Stimulated activated CD4-positive, alpha-beta T cell treated with anti-CD3 and anti-CD28 coated beads, Interleukin-4, amount 100 ng/mL, for 1 hour (primary cell): ENCODE data around the gene PCDHA8.
"Not testable (repeated sequence)": the region's sequence is repeated elsewhere in the genome, so short reads cannot be mapped to it uniquely, and the experiment has no call there.

Source experiments
- DNase-seq: peaks from one replicate; pipeline ENCODE4 v3.0.0-alpha.2; 2020

Gene PCDHA8

DNA sequence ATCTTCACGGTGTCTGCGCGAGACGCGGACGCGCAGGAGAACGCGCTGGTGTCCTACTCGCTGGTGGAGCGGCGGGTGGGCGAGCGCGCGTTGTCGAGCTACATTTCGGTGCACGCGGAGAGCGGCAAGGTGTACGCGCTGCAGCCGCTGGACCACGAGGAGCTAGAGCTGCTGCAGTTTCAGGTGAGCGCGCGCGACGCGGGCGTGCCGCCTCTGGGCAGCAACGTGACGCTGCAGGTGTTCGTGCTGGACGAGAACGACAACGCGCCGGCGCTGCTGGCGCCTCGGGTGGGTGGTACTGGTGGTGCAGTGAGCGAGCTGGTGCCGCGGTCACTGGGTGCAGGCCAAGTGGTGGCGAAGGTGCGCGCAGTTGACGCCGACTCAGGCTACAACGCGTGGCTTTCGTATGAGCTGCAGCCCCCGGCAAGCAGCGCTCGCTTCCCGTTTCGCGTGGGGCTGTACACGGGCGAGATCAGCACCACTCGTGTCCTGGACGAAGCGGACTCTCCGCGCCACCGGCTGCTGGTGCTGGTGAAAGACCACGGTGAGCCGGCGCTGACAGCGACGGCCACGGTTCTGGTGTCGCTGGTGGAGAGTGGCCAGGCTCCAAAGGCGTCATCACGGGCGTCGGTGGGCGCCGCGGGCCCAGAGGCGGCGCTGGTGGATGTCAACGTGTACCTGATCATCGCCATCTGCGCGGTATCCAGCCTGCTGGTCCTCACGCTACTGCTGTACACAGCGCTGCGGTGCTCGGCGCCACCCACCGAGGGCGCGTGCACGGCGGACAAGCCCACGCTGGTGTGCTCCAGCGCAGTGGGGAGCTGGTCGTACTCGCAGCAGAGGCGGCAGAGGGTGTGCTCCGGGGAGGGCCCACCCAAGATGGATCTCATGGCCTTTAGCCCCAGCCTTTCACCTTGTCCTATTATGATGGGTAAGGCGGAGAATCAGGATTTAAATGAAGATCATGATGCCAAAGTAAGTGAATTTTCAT, 11.2 kb upstream of the PCDHA8 start:
- not testable (repeated sequence) for DNase-seq

DNA sequence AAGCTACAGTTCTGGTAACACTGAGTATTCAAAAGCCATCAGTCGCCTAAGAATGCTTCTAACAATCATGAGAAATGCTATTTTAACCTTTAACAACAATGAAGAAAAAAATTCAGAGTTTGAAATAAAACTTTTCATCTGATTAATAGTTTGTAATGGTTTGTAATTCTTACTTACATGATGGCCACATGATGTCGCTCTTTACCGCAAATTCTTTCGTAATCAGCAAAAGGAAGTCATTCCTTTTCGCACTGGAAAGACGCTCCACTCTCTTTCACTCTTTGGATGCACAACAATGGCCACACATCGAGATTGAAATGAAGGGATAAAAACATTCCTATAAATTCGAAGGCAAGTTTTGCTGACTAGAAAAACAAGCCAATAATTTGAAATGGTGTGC, 7.0 kb upstream of the PCDHA8 start, which contains the start of gene PCDHA7:
PCDHA7 (plus strand) TSS at position 277 of the 400 bp plus-strand sequence; CDS start at position 392, 115 bp downstream.
- DNase-seq = no peak

DNA sequence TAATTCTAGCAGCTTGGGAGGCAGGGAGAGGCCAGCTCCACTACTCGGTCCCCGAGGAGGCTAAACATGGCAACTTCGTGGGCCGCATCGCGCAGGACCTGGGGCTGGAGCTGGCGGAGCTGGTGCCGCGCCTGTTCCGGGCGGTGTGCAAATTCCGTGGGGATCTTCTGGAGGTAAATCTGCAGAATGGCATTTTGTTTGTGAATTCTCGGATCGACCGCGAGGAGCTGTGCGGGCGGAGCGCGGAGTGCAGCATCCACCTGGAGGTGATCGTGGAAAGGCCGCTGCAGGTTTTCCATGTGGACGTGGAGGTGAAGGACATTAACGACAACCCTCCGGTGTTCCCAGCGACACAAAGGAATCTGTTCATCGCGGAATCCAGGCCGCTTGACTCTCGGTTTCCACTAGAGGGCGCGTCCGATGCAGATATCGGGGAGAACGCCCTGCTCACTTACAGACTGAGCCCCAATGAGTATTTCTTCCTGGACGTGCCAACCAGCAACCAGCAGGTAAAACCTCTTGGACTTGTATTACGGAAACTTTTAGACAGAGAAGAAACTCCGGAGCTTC, 6.5 kb upstream of the PCDHA8 start:
- not testable (repeated sequence) for DNase-seq

DNA sequence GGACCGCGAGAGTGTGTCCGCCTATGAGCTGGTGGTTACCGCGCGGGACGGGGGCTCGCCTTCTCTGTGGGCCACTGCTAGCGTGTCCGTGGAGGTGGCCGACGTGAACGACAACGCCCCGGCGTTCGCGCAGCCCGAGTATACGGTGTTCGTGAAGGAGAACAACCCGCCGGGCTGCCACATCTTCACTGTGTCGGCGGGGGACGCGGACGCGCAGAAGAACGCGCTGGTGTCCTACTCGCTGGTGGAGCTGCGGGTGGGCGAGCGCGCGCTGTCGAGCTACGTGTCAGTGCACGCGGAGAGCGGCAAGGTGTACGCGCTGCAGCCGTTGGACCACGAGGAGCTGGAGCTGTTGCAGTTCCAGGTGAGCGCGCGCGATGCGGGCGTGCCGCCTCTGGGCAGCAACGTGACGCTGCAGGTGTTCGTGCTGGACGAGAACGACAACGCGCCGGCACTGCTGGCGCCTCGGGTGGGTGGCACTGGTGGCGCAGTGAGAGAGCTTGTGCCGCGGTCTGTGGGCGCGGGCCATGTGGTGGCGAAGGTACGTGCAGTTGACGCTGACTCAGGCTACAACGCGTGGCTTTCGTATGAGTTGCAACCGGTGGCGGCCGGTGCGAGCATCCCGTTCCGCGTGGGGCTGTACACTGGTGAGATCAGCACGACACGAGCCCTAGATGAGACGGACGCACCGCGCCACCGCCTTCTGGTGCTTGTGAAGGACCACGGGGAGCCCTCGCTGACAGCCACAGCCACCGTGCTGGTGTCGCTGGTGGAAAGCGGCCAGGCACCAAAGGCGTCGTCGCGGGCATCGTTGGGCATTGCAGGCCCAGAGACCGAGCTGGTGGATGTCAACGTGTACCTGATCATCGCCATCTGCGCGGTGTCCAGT, 5.1 kb upstream of the PCDHA8 start:
- DNase-seq = no peak

DNA sequence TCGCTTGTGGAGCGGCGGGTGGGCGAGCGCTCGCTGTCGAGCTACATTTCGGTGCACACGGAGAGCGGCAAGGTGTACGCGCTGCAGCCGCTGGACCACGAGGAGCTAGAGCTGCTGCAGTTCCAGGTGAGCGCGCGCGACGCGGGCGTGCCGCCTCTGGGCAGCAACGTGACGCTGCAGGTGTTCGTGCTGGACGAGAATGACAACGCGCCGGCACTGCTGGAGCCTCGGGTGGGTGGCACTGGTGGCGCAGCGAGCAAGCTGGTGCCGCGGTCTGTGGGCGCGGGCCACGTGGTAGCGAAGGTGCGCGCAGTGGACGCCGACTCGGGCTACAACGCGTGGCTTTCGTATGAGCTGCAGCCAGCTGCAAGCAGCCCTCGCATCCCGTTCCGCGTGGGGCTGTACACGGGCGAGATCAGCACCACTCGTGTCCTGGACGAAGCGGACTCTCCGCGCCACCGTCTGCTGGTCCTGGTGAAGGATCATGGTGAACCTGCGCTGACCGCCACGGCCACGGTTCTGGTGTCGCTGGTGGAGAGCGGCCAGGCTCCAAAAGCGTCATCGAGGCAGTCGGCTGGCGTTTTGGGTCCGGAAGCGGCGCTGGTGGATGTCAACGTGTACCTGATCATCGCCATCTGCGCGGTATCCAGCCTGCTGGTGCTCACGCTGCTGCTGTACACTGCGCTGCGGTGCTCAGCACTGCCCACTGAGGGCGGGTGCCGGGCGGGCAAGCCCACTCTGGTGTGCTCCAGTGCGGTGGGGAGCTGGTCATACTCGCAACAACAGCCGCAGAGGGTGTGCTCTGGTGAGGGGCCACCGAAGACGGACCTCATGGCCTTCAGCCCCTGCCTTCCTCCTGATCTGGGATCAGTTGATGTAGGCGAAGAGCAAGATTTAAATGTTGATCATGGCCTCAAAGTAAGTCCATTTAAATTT, 2.1 kb downstream of the PCDHA8 start:
- no peak for DNase-seq

DNA sequence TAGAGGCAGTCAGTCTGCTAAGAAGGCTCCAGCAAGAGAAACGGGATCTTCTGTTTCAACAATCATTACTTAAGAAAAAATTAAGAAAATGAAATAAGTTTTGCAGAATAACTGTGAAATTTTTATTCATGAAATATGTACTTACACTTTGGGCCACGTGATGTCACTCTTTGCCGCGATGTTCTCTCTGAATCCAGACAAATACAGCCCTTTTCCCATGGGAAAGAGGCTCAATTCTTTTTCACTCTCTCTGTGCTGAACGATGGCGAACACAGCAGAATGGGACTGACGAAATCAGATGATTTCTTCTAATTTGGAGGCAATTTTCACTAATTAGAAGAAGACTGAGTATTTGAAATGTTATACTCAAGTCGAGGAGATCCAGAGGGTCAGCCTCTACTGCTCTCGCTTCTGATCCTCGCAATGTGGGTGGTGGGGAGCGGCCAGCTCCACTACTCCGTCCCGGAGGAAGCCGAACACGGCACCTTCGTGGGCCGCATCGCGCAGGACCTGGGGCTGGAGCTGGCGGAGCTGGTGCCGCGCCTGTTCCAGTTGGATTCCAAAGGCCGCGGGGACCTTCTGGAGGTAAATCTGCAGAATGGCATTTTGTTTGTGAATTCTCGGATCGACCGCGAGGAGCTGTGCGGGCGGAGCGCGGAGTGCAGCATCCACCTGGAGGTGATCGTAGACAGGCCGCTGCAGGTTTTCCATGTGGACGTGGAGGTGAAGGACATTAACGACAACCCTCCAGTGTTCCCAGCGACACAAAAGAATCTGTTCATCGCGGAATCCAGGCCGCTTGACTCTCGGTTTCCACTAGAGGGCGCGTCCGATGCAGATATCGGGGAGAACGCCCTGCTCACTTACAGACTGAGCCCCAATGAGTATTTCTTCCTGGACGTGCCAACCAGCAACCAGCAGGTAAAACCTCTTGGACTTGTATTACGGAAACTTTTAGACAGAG, 7.4 kb downstream of the PCDHA8 start, which contains the start of gene PCDHA9:
PCDHA9 (plus strand) TSS at position 244 of the 964 bp plus-strand sequence; CDS start at position 358, 114 bp downstream.
- DNase-seq = not testable (repeated sequence)

DNA sequence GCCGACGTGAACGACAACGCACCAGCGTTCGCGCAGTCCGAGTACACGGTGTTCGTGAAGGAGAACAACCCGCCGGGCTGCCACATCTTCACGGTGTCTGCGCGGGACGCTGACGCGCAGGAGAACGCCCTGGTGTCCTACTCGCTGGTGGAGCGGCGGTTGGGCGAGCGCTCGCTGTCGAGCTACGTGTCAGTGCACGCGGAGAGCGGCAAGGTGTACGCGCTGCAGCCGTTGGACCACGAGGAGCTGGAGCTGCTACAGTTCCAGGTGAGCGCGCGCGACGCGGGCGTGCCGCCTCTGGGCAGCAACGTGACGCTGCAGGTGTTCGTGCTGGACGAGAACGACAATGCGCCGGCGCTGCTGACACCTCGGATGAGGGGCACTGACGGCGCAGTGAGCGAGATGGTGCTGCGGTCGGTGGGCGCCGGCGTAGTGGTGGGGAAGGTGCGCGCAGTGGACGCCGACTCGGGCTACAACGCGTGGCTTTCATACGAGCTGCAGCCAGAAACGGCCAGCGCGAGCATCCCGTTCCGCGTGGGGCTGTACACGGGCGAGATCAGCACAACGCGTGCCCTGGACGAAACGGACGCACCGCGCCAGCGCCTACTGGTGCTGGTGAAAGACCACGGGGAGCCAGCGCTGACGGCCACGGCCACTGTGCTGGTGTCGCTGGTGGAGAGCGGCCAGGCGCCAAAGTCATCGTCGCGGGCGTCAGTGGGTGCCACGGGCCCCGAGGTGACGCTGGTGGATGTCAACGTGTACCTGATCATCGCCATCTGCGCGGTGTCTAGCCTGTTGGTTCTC, 9.0 kb downstream of the PCDHA8 start:
- DNase-seq = not testable (repeated sequence)

DNA sequence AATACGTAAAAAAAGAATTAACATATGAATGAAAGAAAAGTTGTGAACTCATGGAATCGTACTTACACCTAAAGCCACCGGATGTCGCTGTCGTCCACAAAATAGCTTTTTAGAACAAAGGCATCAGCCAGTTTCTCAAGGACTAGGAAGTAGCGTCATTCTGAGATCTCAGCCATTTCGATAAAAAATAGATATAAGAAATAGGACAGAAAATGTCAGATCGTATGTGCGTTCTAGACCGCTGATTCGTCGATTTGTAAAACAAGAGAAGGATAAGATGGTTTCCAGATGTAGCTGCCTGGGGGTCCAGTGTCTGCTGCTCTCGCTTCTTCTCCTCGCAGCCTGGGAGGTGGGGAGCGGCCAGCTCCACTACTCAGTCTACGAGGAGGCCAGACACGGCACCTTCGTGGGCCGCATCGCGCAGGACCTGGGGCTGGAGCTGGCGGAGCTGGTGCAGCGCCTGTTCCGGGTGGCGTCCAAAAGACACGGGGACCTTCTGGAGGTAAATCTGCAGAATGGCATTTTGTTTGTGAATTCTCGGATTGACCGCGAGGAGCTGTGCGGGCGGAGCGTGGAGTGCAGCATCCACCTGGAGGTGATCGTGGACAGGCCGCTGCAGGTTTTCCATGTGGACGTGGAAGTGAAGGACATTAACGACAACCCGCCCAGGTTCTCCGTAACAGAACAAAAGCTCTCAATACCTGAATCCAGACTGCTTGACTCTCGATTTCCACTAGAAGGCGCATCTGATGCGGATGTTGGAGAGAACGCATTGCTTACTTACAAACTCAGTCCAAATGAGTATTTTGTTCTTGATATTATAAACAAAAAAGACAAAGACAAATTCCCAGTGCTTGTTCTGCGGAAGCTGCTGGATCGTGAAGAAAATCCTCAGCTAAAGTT, 15.0 kb downstream of the PCDHA8 start, which contains the start of gene PCDHA10:
PCDHA10 (plus strand) TSS at position 126 of the 903 bp plus-strand sequence; CDS start at position 278, 152 bp downstream.
- no peak for DNase-seq

DNA sequence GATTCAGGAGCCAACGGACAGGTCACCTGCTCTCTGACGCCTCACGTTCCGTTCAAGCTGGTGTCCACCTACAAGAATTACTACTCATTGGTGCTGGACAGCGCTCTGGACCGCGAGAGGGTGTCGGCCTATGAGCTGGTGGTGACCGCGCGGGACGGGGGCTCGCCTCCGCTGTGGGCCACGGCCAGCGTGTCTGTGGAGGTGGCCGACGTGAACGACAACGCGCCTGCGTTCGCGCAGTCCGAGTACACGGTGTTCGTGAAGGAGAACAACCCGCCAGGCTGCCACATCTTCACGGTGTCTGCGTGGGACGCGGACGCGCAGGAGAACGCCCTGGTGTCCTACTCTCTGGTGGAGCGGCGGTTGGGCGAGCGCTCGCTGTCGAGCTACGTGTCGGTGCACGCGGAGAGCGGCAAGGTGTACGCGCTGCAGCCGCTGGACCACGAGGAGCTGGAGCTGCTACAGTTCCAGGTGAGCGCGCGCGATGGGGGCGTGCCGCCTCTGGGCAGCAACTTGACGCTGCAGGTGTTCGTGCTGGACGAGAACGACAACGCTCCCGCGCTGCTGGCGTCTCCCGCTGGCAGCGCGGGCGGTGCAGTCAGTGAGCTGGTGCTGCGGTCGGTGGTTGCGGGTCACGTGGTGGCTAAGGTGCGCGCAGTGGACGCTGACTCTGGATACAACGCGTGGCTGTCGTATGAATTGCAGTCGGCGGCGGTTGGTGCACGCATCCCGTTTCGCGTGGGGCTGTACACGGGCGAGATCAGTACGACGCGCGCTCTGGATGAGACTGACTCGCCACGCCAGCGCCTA, 16.4 kb downstream of the PCDHA8 start:
- DNase-seq = no peak

DNA sequence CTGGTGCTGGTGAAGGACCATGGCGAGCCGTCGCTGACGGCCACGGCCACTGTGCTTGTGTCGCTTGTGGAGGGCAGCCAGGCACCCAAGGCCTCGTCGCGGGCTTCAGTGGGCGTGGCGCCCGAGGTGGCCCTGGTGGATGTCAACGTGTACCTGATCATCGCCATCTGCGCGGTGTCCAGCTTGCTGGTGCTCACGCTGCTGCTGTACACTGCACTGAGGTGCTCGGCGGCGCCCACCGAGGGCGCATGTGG, 16.9 kb downstream of the PCDHA8 start:
- DNase-seq = no peak

DNA sequence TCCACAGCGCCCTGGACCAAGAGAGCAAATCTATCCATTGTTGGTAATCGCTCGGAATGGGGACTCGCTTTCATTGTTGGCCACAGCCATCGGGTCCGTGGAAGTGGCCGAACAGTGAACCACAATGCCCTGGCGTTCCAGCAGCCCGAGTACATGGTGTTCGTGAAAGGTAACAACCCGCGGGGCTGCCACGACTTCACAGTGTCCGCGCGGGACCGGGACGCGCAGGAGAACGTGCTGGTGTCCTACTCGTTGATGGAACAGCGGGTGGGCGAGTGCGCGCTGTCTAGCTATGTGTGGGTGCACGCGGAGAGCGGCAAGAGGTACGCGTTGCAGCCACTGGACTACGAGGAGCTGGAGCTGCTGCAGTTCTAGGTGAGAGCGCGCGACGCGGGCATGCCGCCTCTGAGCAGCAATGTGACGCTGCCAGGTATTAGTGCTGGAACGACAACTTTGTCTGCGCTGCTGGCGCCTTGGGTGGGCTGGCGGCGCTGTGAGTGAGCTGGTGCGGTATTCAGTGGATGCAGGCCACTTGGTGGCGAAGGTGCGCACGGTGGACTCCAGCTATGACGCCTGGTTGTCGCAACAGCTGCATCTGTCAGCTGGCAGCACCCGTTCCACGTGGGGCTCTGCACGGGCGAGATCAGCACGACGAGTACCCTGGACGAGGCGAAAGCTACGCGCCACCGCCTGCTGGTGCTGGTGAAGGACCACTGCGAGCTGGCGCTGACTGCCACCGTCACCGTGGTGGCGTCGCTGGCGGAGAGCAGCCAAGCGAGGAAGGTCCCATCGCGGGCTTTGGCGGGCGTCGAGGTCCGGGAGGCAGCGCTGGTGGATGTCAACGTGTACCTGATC, 21.7 kb downstream of the PCDHA8 start:
- no peak for DNase-seq

DNA sequence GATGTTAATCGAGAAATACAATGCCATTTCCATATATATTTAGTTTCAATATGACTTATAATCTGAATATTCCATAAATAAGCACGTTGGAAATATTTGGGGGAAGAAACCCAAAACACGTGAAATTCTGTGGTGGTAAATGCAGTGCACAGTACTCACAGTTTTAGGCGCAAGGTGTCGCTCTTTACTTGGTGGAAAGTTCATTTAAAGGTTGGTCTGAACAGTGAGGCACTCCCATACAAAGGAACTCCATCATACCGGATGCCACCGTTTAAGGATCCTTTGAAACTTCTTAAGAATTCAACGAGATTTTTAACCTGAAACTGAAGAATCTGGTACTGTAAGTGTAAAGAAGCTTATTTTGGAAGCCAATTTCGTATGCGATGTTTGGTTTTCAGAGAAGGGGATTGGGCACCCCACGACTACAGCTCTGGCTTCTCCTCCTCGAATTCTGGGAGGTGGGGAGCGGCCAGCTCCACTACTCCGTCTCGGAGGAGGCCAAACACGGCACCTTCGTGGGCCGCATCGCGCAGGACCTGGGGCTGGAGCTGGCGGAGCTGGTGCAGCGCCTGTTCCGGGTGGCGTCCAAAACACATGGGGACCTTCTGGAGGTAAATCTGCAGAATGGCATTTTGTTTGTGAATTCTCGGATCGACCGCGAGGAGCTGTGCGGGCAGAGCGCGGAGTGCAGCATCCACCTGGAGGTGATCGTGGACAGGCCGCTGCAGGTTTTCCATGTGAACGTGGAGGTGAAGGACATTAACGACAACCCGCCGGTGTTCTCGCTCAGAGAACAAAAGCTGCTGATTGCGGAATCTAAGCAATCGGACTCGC, 28.0 kb downstream of the PCDHA8 start, which contains the start of gene PCDHA11:
PCDHA11 (plus strand) TSS at position 237 of the 834 bp plus-strand sequence; CDS start at position 384, 147 bp downstream.
- DNase-seq = no peak

DNA sequence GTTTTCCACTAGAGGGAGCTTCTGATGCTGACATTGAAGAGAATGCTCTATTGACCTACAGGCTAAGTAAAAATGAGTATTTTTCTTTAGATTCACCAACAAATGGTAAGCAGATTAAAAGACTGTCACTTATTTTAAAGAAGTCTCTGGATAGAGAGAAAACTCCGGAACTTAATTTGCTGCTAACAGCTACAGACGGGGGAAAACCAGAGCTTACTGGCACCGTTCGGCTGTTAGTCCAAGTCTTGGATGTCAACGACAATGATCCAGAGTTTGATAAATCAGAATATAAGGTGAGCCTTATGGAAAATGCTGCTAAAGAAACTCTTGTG, 28.5 kb downstream of the PCDHA8 start:
- DNase-seq = no peak

DNA sequence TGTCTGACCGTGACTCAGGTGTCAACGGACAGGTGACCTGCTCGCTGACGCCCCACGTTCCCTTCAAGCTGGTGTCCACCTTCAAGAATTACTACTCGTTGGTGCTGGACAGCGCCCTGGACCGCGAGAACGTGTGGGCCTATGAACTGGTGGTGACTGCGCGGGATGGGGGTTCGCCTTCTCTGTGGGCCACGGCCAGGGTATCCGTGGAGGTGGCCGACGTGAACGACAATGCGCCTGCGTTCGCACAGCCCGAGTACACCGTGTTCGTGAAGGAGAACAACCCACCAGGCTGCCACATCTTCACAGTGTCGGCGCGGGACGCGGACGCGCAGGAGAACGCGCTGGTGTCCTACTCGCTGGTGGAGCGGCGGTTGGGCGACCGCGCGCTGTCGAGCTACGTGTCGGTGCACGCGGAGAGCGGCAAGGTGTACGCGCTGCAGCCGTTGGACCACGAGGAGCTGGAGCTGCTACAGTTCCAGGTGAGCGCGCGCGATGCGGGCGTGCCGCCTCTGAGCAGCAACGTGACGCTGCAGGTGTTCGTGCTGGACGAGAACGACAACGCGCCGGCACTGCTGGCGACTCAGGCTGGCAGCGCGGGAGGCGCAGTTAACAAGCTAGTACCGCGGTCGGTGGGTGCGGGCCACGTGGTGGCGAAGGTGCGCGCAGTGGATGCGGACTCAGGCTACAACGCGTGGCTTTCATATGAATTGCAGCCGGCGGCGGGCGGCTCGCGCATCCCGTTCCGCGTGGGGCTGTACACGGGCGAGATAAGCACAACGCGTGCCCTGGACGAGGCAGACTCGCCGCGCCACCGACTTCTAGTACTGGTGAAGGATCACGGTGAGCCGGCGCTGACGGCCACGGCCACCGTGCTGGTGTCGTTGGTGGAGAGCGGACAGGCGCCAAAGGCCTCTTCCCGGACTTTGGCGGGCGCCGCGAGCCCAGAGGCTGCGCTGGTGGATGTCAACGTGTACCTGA, 29.5 kb downstream of the PCDHA8 start:
- DNase-seq = no peak
